Measurements from ENCODE around the gene GLT8D2.

GLT8D2 gene

DNA sequence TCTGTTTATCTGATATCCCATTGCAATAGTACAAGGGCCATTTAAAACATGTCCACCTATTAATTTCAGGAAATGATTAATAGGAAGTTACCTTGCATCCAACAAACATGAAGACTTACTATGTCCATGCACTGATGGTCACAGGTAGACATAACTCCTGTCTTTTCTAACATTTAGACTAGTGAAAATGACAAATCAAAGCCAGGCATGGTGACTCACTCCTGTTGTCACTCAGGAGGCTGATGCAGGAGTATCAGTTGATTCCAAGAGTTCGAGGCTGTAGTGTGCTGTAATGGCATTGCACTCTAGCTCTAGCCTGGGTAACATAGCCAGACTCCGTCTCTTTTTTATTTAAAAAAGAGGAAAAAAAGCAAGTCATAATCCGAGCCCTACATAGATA is 105.0 kb downstream of the GLT8D2 start:
- DNase-seq = no peak
